Stimulated activated CD4-positive, alpha-beta T cell treated with anti-CD3 and anti-CD28 coated beads, Interleukin-1b, Interleukin-23, amount 100 ng/mL, for 48 hours (primary cell): ENCODE results near the gene GPR135.
"Not testable (repeated sequence)": the region's sequence is repeated elsewhere in the genome, so short reads cannot be mapped to it uniquely, and the experiment has no call there.

ENCODE experiments used
- DNase-seq: peaks from one replicate; pipeline ENCODE4 v3.0.0-alpha.2; 2020

GPR135 gene

GRCh38 chr14:59474172-59474571 is 9.0 kb upstream of the GPR135 start:
- no peak for DNase-seq

GRCh38 chr14:59464486-59465315 is 479 bp downstream of the GPR135 start:
- DNase-seq = peak; percentile 41

- DNase-seq = peak; percentile 39
Observed at GRCh38 chr14:59463787-59464485, 1.2 kb downstream of the GPR135 start.

- DNase-seq = no peak
Observed at GRCh38 chr14:59461891-59462290, 3.3 kb downstream of the GPR135 start.

GRCh38 chr14:59460378-59460777 is 4.8 kb downstream of the GPR135 start:
- no peak for DNase-seq

GRCh38 chr14:59458486-59458885 is 6.7 kb downstream of the GPR135 start:
- no peak for DNase-seq

- DNase-seq = no peak
Observed at GRCh38 chr14:59455411-59455810, 9.8 kb downstream of the GPR135 start.

GRCh38 chr14:59454139-59454538 is 11.0 kb downstream of the GPR135 start:
- no peak for DNase-seq

- no peak for DNase-seq
Observed at GRCh38 chr14:59451849-59452248, 13.3 kb downstream of the GPR135 start.

- no peak for DNase-seq
Observed at GRCh38 chr14:59450716-59451115, 14.5 kb downstream of the GPR135 start.

GRCh38 chr14:59448673-59449072 is 16.5 kb downstream of the GPR135 start:
- not testable (repeated sequence) for DNase-seq

- DNase-seq = no peak
Observed at GRCh38 chr14:59439256-59439965, 25.8 kb downstream of the GPR135 start.

- no peak for DNase-seq
Observed at GRCh38 chr14:59438195-59438647, 27.0 kb downstream of the GPR135 start.

- no peak for DNase-seq
Observed at GRCh38 chr14:59435987-59436386, 29.2 kb downstream of the GPR135 start.

GRCh38 chr14:59435101-59435500 is 30.1 kb downstream of the GPR135 start:
- DNase-seq = no peak

GRCh38 chr14:59429790-59430189 is 35.4 kb downstream of the GPR135 start:
- DNase-seq = no peak

- DNase-seq = peak; percentile 4
Observed at GRCh38 chr14:59428581-59429012, 36.6 kb downstream of the GPR135 start.

- no peak for DNase-seq
Observed at GRCh38 chr14:59427653-59428580, 37.3 kb downstream of the GPR135 start.

GRCh38 chr14:59425322-59425935 is 39.8 kb downstream of the GPR135 start:
- no peak for DNase-seq

GRCh38 chr14:59424341-59425071 is 40.7 kb downstream of the GPR135 start:
- no peak for DNase-seq
